ENCODE data around the gene EPC1.

- TF ChIP-seq CTCF (optimal IDR thresholded peaks at IDR 0.05 in 1 of 3, IDR thresholded peaks at IDR 0.05 in 1 of 3, conservative IDR thresholded peaks at IDR 0.05 in 1 of 3; ENCODE audit: extremely low read depth in 1 of 3, insufficient read depth in 2 of 3, low read length in 3 of 3) (no peak), EZH2 (IDR thresholded peaks at IDR 0.05; ENCODE audit: low read length) (no peak)
Measured at GRCh38 chr10:32372000-32372875, 25.3 kb upstream of the EPC1 start.
